Ishikawa (cell line): ENCODE data around the gene MTF2.

ENCODE experiments used
- CEBPB ChIP-seq: IDR thresholded peaks from 2 replicates; pipeline ENCODE4 v1.6.1; 2012
- CREB1 ChIP-seq: IDR thresholded peaks from 2 replicates; pipeline ENCODE4 v1.6.1; 2012; ENCODE audit warnings: low read depth
- EGR1 ChIP-seq: IDR thresholded peaks from 2 replicates; pipeline ENCODE4 v1.6.1; 2012
- EP300 ChIP-seq: IDR thresholded peaks from 2 replicates; pipeline ENCODE4 v1.6.1; 2012; ENCODE audit warnings: borderline replicate concordance
- FOXM1 ChIP-seq: IDR thresholded peaks from 2 replicates; pipeline ENCODE4 v1.6.1; 2012; ENCODE audit warnings: low read depth, borderline replicate concordance
- MAX ChIP-seq: IDR thresholded peaks from 2 replicates; pipeline ENCODE4 v1.6.1; 2012
- NFIC ChIP-seq: IDR thresholded peaks from 2 replicates; pipeline ENCODE4 v1.6.1; 2012
- RAD21 ChIP-seq: IDR thresholded peaks from 2 replicates; pipeline ENCODE4 v1.6.1; 2012; ENCODE audit warnings: low read depth
- REST ChIP-seq: IDR thresholded peaks from 2 replicates; pipeline ENCODE4 v1.6.1; 2012; ENCODE audit warnings: low read depth, mild to moderate bottlenecking
- TAF1 ChIP-seq: IDR thresholded peaks from 2 replicates; pipeline ENCODE4 v1.6.1; 2012; ENCODE audit warnings: low read depth, mild to moderate bottlenecking
- TCF12 ChIP-seq: IDR thresholded peaks from 2 replicates; pipeline ENCODE4 v1.6.1; 2012; ENCODE audit warnings: low read depth
- TEAD4 ChIP-seq: IDR thresholded peaks from 2 replicates; pipeline ENCODE4 v1.6.1; 2012
- USF1 ChIP-seq: IDR thresholded peaks from 2 replicates; pipeline ENCODE4 v1.6.1; 2012
- YY1 ChIP-seq: IDR thresholded peaks from 2 replicates; pipeline ENCODE4 v1.6.1; 2012; ENCODE audit warnings: low read depth
- ZBTB7A ChIP-seq: IDR thresholded peaks from 2 replicates; pipeline ENCODE4 v1.6.1; 2012; ENCODE audit warnings: low read depth

MTF2 gene

GRCh38 chr1:93111065-93111464, 32.0 kb downstream of the MTF2 start:
- TF ChIP-seq CREB1 (no peak), YY1 (no peak), EGR1 (no peak), REST (no peak), USF1 (no peak), CEBPB (no peak)

GRCh38 chr1:93111561-93111960, 32.5 kb downstream of the MTF2 start:
- TF ChIP-seq REST (no peak), TAF1 (no peak), MAX (no peak), YY1 (no peak), TCF12 (no peak), EP300 (no peak), NFIC (no peak), EGR1 (no peak), USF1 (no peak), FOXM1 (no peak), TEAD4 (no peak), ZBTB7A (no peak), CREB1 (no peak), RAD21 (no peak), CEBPB (no peak)

GRCh38 chr1:93113127-93113526, 34.0 kb downstream of the MTF2 start:
- TF ChIP-seq RAD21 (no peak), CEBPB (no peak), EGR1 (no peak), TAF1 (no peak), REST (no peak), CREB1 (no peak), MAX (no peak), FOXM1 (no peak), YY1 (no peak), USF1 (no peak), EP300 (no peak), TCF12 (no peak), NFIC (no peak), ZBTB7A (no peak), TEAD4 (no peak)

GRCh38 chr1:93114391-93114790, 35.3 kb downstream of the MTF2 start:
- TF ChIP-seq TEAD4 (no peak), FOXM1 (no peak), MAX (no peak), NFIC (no peak), ZBTB7A (no peak), RAD21 (no peak), CREB1 (no peak), EP300 (no peak), REST (no peak), YY1 (no peak), USF1 (no peak), CEBPB (no peak), TCF12 (no peak), TAF1 (no peak), EGR1 (no peak)
